CD1c-positive myeloid dendritic cell (primary cell): ENCODE data around the gene TEX29.

Experiments used
- DNase-seq: peaks from one replicate; pipeline ENCODE4 v3.0.0-alpha.2; 2016; ENCODE audit errors: extremely low spot score

Gene TEX29

GRCh38 chr13:111291908-111292307, 28.5 kb upstream of the TEX29 start:
- no peak for DNase-seq

GRCh38 chr13:111292710-111293485, 27.5 kb upstream of the TEX29 start:
- DNase-seq = no peak

- DNase-seq = no peak
These were observed 24.6 kb upstream of the TEX29 start for GRCh38 chr13:111295886-111296285.

GRCh38 chr13:111296417-111296816, 24.0 kb upstream of the TEX29 start:
- DNase-seq = no peak

GRCh38 chr13:111298214-111298975, 22.0 kb upstream of the TEX29 start:
- DNase-seq = no peak

GRCh38 chr13:111302045-111302726, 18.3 kb upstream of the TEX29 start:
- no peak for DNase-seq

GRCh38 chr13:111303559-111303958, 16.9 kb upstream of the TEX29 start:
- no peak for DNase-seq

GRCh38 chr13:111304041-111304544, 16.3 kb upstream of the TEX29 start:
- no peak for DNase-seq

GRCh38 chr13:111304603-111305289, 15.7 kb upstream of the TEX29 start:
- DNase-seq = no peak

- DNase-seq = no peak
These were observed 7.4 kb upstream of the TEX29 start for GRCh38 chr13:111312944-111313590.

GRCh38 chr13:111313911-111314425, 6.5 kb upstream of the TEX29 start:
- no peak for DNase-seq

GRCh38 chr13:111314852-111315251, 5.6 kb upstream of the TEX29 start:
- no peak for DNase-seq

- no peak for DNase-seq
These were observed 5.0 kb upstream of the TEX29 start for GRCh38 chr13:111315347-111315995.

GRCh38 chr13:111316161-111316730, 4.2 kb upstream of the TEX29 start:
- DNase-seq = no peak

- no peak for DNase-seq
These were observed 3.3 kb upstream of the TEX29 start for GRCh38 chr13:111317042-111317550.

- no peak for DNase-seq
These were observed 2.7 kb upstream of the TEX29 start for GRCh38 chr13:111317571-111318345.

- DNase-seq = no peak
These were observed 2.1 kb upstream of the TEX29 start for GRCh38 chr13:111318386-111318785.

- DNase-seq = no peak
These were observed 921 bp upstream of the TEX29 start for GRCh38 chr13:111319521-111319920.
